ENCODE results near the gene GCC2. TPM values are rescaled to one million over a fixed set of nuclear protein-coding genes. Genes with fewer than 3 reads are reported as not detected.
A peak's percentile ranks its signal among the peaks of the same experiment; 100 is the strongest.

GCC2 gene
- total and polyA plus RNA-seq, 2 experiments from 2014 or later, result 16.1 to 25.1 TPM

DNA sequence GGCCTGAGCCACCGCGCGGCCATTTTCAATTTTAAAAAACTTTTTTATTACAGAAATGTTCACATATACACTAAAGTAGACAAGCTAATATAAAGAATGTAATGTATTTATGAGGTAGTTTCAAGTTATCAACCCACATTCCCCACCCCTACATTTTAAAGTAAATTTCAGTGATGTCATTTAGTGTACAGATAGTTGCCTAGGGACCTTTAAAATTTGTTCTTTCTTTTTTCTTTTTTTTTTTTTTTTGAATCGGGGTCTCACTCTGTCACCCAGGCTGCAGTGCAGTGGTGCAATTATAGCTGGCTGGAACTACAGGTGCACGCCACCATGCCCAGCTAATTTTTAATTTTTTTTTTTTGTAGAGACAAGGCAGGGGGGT, 82.7 kb downstream of the GCC2 start:
- Histone ChIP-seq H3K4me1 (ENCODE audit: low read depth) (peaks cover 13% of the 10 kb centered on the region), H3K27ac (no peak overlapping the region), H3K27me3 (no peaks in the 10 kb centered on the region), H3K4me3 (no peak overlapping the region), H3K9me3 (ENCODE audit: low read depth) (no peaks in the 10 kb centered on the region), H3K36me3 (no peaks in the 10 kb centered on the region)
- TF ChIP-seq, protein P1, sequence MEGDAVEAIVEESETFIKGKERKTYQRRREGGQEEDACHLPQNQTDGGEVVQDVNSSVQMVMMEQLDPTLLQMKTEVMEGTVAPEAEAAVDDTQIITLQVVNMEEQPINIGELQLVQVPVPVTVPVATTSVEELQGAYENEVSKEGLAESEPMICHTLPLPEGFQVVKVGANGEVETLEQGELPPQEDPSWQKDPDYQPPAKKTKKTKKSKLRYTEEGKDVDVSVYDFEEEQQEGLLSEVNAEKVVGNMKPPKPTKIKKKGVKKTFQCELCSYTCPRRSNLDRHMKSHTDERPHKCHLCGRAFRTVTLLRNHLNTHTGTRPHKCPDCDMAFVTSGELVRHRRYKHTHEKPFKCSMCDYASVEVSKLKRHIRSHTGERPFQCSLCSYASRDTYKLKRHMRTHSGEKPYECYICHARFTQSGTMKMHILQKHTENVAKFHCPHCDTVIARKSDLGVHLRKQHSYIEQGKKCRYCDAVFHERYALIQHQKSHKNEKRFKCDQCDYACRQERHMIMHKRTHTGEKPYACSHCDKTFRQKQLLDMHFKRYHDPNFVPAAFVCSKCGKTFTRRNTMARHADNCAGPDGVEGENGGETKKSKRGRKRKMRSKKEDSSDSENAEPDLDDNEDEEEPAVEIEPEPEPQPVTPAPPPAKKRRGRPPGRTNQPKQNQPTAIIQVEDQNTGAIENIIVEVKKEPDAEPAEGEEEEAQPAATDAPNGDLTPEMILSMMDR (IDR thresholded peaks at IDR 0.05; ENCODE audit: low read depth, low read length), result no peak
- no peak for DNase-seq (ENCODE audit: low read depth in 1 of 2, low spot score in 1 of 2)

DNA sequence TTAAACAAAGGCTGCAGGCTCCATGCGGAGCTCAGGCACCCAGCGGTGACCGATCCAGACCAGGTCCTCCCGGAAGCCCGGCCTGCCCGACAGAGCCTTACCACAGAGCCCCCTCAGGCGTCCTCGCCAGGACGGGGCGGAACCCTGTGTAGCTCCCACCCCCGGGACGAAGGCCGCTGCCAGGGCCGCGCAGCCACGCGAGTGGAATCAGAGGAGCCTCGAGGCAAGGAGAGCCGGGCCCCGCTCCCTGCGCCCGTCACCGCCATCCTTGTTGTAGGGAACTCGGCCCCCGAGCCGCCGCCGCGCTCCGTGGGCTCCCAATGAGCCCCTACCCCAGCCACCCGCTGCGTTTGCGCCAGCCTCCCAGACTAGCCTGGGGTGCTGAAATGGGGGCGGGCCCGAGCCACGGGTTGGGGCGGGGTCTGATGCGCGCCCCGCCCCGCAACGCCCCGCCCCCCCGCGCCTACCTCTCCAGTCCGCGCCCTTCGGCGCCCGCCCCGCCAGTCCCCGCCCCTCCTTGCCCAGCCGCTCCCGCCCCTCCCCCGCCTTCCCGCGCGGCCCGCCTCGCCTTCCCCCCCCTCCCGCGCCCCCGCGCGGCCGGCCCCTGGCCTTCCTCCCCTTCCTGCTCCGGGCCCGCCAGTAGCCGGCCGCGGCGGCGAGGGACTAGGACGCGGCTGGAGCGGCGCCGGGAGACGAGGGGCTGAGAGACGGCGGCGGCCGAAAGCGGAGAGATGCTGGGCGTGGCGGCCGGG, 85.0 kb downstream of the GCC2 start, which contains the start of gene LIMS1:
LIMS1 (plus strand) TSS at position 639 of the 752 bp plus-strand sequence; CDS start at position 732, 93 bp downstream.
- peak within 1 kb of the TSS; percentile 95 for H3K27ac ChIP-seq

DNA sequence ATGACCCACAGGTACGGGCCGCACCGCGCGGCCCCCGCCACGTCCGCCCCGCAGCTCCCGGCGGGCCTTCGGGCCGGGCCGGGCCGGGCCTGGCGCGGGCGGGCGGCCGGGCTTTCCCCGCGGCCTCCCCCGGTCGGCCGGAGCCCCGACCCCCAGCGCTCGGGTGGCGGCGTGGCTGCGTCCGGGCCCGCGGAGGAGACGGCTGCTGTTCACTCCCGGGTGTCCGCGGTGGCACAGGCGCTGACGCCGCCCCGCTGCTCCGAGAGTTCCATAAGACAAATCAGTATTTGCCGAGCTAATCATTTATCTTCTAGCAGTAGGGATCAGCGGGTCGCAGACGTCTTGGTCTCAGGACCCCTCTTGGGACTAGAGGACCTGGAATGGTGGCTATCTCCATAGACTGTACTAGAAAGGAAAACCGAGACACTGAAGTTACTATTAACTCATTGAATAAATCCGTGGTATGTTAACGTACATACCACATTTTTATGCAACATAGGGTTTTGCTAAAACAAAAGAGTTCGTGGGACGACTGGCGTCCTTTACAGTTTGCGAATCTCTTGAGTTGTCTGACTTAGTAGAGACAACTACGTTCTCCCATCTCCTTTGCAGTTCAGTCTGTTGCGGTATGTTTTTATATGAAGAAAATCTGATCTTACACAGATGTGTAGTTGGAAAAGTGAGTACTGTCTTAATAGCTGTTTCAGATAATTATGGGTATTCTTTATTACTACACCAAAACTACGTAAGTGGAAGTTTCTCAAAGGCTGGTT, 85.8 kb downstream of the GCC2 start:
- Histone ChIP-seq H3K4me3 (peak overlapping the region; percentile 81), H3K27ac (peak overlapping the region; percentile 86), H3K27me3 (no peaks in the 10 kb centered on the region), H3K4me1 (ENCODE audit: low read depth) (peaks cover 25% of the 10 kb centered on the region), H3K36me3 (no peaks in the 10 kb centered on the region), H3K9me3 (ENCODE audit: low read depth) (no peaks in the 10 kb centered on the region)
- DNase-seq (ENCODE audit: low read depth in 1 of 2, low spot score in 1 of 2), result peak; percentile 57 to 65
- TF ChIP-seq, protein P1 (IDR thresholded peaks at IDR 0.05; ENCODE audit: low read depth, low read length), result no peak

More for the DNA sequence above, 85.0 kb downstream of the GCC2 start, which contains the start of gene LIMS1:
- Histone ChIP-seq H3K9me3 (ENCODE audit: low read depth) (no peaks in the 10 kb centered on the region), H3K27me3 (no peaks in the 10 kb centered on the region), H3K4me3 (peak within 1 kb of the TSS; percentile 81), H3K36me3 (no peaks in the 10 kb centered on the region), H3K4me1 (ENCODE audit: low read depth) (peaks cover 25% of the 10 kb centered on the region)
- TF ChIP-seq, protein P1 (IDR thresholded peaks at IDR 0.05; ENCODE audit: low read depth, low read length), result no peak
- DNase-seq (ENCODE audit: low read depth in 1 of 2, low spot score in 1 of 2), result peak; percentile 93 to 94

DNA sequence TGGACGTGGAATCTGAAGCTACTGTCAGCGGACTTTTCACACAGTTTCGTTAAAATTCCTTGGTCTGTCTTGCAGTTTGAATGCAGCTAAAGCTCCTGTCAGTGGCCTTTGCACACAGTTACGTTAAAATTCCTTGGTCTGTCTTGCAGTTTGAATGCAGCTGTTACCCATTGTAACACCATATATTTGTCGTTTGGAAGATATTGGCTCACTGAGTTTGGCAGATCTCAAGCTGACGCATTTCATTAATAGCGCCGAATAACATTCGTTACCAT, 86.3 kb downstream of the GCC2 start:
- Histone ChIP-seq H3K9me3 (ENCODE audit: low read depth) (no peaks in the 10 kb centered on the region), H3K36me3 (no peaks in the 10 kb centered on the region), H3K4me1 (ENCODE audit: low read depth) (peaks cover 25% of the 10 kb centered on the region), H3K27ac (peak overlapping the region; percentile 86), H3K27me3 (no peaks in the 10 kb centered on the region), H3K4me3 (peak overlapping the region; percentile 81)
- peak in 1 of 2 donors; percentile 74 for DNase-seq (ENCODE audit: low read depth in 1 of 2, low spot score in 1 of 2)
- TF ChIP-seq, protein P1 (IDR thresholded peaks at IDR 0.05; ENCODE audit: low read depth, low read length), result no peak

DNA sequence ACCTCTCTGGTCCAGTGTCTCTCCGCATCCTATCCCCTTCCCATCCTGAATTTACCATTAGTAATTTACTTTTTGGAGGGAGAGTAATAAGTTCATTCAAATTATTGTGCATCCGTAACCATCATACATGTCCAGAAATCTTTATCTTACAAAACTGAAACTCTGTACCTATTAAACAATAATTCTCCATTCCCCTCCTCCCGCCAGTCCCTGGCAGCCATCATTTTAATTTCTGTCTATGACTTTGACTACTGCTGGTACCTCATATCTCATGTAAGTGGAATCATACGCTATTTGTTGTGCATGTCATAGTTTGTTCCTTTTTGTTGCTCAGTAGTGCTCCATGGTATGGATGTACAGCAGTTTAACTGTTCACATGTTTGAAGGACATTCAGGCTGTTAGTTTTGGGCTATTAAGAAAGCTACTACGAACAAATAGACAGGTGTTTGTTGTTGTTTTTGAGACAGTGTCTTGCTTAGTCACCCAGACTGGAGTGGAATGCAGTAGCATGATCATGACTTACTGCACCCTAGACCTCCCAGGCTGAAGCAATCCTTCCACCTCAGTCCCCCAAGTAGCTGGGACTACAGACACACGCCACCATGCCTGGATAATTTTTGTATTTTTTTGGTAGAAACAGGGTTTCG, 87.3 kb downstream of the GCC2 start:
- H3K4me1 ChIP-seq (ENCODE audit: low read depth), result peaks cover 25% of the 10 kb centered on the region
- H3K27ac ChIP-seq, result no peak overlapping the region
- peak in 1 of 2 donors; percentile 41 for DNase-seq (ENCODE audit: low read depth in 1 of 2, low spot score in 1 of 2)
- no peaks in the 10 kb centered on the region for H3K27me3 ChIP-seq
- H3K9me3 ChIP-seq (ENCODE audit: low read depth), result no peaks in the 10 kb centered on the region
- TF ChIP-seq, protein P1 (IDR thresholded peaks at IDR 0.05; ENCODE audit: low read depth, low read length), result no peak
- peak overlapping the region; percentile 81 for H3K4me3 ChIP-seq
- H3K36me3 ChIP-seq, result no peaks in the 10 kb centered on the region

All from cardiac muscle cell (in vitro differentiated cells and primary cell).